Measurements from ENCODE around the gene TBRG1.
A peak's percentile ranks its signal among the peaks of the same experiment; 100 is the strongest.

TBRG1 gene

DNA sequence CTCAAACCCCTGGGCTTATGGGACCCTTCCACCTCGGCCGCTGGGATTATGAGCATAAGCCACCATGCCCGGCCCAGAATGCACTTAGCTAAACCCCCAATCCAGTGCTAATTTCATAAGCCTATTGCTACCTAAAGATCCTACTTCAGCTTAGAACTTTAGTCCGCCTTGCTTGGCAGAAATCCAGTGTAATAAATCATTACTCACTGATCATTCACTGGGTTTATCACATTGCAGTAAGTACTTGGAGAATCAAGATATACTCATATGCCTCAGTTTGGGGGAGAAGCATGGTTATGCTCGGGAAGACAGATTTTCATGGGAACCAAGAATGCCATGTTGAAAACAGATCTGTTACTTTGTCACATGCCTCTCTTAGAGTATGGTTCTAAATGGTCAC is 3.8 kb upstream of the TBRG1 start:
- no peak for DNase-seq (ENCODE audit: low spot score)

DNA sequence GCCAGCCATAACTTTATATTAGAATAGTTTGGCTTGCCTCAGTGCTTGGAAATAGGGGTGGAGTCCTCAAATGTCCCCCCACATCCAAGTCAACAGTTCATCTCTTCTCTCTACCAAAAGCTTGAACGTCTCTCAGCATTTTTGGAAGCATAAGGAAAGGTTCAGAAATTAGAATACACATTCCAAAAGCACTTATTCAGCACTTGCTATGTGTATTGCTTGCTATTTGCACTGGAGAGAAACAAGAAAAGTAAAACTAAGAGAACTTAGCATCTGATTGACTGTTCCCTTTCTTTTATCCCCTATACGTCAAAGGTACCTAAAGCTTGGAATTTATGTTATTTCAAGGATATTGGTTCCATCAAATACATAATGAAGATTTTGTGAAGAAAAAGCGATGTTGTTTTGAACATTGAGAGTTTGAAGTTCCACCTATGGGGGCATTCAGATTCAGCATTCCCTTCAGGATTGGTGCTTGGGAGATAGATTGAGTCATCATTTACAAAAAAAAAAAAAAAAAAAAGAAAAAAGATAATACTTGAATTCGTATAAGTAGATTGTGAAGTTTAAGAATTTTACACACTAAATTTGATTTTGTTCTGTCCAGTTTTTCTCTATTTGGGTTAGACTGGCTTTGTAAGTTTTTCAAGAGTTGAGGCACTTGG is 1.3 kb downstream of the TBRG1 start:
- DNase-seq (ENCODE audit: low spot score): no peak

DNA sequence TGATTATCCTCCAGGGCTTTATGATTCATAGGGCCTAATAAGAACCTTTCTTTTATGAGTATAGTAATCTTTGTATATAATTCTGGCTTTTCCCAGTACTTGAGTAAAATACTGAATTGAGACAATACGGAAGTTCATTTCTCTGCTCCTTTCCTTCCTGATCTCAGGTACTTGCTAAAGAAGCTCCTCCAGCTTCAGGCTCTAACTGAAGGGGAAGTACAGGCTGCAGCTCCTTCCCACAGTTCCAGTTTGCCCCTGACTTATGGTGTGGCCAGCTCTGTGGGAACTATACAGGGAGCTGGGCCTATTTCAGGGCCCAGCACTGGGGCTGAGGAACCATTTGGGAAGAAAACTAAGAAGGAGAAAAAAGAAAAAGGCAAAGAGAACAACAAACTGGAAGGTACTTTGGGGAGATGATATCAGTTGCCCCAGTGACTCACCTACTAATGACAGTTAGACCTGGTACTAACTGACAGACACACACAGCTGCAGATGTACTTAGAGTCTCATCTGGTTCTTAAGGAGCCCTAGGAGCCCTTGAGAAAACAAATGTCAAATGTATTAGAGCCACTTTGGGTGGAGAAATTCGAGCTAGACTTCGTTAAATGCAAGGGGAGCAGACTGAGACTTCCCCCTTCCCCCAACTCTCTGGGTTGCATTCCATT is 3.0 kb downstream of the TBRG1 start:
- no peak for DNase-seq (ENCODE audit: low spot score)

DNA sequence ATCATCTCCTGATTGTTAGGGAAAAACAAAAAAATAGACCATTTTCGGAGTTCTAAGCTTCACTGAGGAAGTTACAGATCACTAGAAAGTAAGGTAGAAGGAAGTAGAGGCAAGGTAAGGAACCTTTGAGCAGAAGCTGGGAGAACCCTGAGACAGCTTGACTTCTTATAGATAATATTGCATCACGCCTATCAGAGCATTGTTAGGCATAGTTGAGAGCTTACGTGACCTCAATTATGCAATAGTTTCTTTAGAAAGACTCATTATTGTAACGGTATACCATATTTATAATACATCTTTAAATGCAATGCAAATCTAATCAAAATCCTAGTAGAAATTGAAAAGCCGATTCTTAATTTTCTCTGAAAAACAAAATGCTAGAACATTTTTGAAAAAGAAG is 4.9 kb downstream of the TBRG1 start:
- no peak for DNase-seq (ENCODE audit: low spot score)

DNA sequence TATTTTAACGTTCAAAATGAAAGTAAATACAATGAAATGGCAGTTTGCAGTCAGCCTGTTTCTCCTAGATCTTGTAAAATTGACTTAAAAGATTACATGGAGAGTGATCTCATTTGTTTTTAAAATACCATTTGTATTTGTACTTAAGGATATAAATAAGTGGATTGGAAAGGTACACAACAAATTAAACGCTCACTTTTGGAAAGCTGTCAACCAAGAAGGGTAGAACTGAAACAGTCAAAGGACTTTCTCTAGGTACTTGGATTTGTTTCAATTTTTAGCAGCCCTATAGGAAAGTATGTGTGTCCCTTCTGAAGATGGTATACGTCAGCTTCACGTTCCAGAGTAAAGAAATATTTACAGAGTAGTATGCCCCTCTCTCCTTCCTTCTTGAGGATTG is 7.3 kb downstream of the TBRG1 start:
- no peak for DNase-seq (ENCODE audit: low spot score)

DNA sequence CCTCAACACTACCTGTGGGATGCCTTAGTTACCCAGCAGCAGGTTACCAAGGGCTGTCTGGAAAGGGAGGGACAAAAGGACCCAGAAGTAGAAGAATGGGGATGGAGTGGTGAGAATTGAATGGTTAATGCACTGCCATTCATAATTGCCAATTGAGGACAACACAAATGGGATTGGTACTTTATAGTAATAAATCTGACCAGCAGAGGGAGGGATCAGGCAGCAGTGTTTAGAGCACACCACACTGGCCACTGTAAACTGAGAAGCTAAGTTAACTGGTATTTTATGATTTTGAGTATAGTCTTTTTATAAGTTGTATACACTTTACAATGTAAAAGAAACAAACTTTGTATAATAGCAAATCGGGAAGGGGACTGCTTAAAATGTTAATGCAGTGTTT is 10.7 kb downstream of the TBRG1 start:
- DNase-seq (ENCODE audit: low spot score): no peak

DNA sequence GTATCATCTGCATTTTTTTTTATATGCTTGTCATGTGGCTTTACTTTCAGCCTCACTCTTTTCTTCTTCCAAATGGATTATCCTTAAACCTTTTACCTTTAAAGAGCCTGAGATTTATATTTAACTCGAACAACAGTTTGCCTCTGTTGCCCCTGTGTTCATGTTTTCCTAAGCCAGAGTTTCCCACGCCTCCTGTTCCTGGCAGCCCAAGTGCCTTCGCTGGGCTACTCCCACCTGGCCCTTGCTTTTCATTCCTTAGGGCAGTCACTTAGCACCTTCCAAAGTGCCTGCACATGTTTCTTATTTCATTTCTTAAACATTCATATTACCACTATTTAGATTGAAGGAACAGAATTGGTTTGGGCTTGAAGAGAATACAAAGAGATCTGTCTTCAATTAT is 13.3 kb downstream of the TBRG1 start:
- no peak for DNase-seq (ENCODE audit: low spot score)

DNA sequence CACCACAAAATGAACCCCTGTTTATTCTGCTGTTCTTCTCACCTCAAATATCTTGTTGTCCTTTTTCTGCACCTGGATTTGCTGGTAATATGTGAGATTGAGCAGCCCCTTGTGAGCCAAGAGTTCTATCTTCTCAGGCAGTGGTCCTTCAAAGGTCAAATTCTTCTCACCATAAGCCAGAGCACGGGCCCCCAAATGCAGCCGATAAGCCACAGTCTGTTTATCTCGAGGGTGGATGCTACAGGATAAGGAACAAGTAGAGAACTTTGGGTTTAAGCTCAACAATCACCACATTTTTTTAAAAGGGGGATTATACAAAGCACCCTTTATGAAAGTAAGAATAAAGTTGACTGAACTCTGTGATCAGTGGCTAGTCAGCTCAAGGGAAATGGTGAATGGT is 15.8 kb downstream of the TBRG1 start:
- DNase-seq (ENCODE audit: low spot score): no peak

DNA sequence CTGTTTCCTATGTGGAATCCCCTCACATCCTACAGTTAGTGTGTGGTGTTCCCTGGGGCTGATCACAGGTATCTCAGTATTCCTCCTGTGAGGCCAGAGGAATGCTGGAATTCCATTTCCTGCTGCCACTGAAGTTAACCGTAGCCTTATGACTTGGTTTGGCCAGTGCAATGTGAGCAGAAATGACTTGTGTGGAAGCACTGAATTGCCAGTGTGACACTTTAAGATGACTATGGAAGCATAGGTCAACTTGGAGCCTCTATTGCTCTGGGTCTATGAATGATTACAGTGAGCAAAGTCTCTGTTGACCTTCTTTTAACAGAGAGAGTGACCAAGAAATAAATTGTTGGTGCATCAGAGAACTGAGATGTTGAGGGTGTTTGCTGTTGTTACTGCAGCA is 16.5 kb downstream of the TBRG1 start:
- no peak for DNase-seq (ENCODE audit: low spot score)

DNA sequence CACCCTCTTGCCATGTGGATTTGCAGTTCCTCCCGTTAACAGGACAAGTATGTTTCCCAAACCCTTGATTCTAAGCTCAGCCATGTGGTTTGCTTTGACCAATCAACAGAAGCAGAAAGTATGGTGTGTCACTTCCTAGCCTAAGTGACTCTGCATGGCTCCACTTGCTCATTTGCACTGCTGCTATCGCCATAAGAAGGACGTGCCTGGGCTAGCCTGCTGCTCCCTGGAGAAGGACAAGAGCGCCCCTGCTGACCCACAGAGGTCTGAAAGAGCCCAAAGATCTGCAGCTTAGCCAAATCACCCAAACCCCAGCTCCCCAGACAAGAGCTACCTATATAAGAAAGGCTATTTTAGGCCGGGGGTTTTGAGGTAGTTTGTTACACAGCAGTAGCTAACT is 18.0 kb downstream of the TBRG1 start:
- no peak for DNase-seq (ENCODE audit: low spot score)

DNA sequence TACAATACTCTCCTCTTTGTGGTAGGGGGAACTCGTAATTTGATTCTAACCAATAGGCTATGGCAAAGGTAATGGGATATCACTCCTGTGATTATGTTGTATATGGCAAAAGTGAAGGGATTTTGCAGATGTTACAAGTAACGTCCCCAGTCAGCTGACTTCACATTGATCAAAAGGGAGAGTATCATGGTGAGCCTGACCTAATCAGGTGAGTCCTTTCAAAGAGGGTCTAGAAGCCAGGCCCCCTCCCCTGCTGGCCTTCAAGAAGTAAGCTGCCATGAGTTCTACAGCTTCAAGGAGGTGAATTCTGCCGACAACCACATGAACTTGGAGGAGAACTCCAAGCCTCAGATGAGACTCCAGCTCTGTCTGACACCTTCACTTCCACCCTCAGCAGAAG is 20.0 kb downstream of the TBRG1 start:
- no peak for DNase-seq (ENCODE audit: low spot score)

DNA sequence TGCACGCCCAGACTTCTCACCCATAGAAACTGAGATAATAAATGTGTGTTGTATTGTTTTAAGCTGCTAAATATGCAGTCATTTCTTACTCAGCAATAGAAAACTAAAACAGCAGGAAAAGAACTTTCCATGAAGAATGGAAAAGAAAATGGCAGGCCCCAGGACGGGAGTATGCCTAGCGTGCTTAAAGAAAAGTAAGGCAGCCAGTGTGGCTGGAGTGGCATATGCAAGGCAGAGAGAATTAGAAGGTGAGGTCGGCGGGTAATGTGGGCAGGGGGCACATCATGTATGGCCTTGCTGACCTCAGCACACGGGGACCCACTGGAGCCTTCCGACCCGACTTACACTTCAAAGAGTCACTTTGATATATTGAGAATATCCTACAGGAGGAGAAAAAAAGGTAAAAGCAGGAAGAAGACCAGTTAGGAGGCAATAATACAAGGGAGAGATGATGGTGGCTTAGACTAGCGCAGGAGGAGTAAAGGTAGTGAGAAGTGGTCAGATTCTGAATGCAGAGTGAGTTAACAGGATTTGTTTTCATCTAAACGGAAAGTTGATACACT is 20.5 kb downstream of the TBRG1 start:
- no peak for DNase-seq (ENCODE audit: low spot score)

DNA sequence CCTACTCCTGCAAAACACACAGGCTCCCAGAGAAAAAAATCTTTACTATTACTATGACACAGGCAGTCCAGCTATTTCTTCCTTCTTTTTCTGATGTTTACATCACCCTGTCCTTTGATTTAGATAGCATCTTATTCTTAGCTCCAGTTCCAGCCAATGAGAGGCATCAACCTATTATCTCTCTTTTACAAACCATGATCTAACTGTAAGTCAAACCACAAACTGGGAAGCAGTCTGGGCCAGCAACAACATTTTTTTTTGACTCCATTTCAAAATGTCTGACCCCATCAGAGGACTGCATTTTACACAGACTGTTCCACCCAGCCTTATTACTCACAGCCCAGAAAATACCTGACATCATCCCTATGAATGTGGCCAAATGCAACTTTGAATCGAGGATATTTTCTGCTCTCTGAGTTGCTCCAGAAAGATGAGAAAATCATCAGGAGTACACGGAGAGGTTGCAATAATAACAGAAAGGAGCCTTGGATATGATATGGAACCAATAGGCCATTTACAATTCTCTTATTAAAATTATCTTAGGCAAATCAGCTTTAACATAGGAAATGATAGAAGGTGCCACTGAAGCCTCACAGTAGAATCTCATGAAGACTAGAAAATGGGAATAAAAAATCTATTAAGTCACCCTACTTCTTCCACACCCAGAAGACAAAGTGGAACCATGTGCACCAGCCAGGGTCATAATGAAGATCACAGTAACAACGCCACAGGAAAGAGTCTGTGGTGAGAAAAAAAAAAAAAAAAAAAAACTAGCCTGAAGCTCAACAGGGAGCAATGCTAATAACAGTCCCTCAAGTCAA is 21.2 kb downstream of the TBRG1 start:
- DNase-seq (ENCODE audit: low spot score): no peak

DNA sequence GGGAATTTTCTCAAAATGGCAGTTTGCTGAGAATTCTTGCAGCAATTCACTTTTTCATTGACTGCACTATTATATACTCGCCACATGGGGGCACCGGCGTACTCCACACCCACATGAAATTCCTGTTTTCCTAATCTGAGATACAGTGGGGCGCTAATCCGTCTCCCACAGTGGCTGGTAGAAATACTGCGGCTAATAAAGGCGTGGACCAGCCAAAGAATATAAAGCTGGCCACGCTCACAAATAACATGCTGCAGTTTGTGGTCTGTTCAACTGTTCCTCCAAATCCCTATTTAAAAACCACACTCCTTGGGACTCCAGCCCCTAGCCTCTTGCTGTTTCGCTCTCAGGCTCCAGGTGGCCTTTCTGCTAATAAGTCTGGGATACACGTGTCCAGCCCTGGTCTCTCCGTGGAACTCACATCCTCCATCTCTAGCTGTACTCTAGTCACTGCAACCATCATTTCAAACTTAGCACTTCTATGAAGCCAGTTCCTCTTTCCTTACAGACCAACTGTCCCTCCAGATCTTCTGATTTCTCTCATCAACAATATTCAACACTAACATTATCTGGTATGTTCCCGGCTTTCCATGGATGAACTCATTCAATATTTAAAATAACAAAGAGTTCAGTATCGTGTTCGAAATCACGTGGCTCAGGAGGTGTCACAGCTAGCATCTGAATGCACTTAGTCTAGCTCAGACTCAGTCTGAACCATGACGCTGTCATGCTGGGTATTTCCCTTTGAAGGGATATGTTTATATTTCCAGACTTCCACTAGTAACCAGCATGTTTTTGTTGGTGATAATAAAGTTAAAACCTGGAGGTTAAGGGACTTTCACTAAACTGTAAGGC is 22.0 kb downstream of the TBRG1 start:
- DNase-seq (ENCODE audit: low spot score): peak; percentile 32

DNA sequence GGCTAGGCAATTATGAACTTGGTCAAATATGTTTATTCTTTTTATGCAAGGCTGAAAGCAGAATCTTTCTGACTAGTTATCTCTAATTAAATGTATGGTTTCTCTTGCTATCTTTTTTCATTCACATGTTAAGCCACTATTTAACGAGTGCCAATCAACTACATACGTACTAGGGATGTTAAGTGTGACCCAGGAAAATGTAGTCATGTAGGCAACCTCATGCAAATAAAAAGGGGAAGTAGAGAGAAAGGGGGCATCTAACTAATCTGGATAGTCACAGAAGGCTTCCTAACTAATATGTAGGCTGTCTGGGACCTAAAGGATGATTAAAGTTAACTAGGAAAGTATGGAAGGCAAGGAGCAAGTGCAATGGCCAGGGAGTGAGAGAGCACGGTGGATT is 23.5 kb downstream of the TBRG1 start:
- no peak for DNase-seq (ENCODE audit: low spot score)

DNA sequence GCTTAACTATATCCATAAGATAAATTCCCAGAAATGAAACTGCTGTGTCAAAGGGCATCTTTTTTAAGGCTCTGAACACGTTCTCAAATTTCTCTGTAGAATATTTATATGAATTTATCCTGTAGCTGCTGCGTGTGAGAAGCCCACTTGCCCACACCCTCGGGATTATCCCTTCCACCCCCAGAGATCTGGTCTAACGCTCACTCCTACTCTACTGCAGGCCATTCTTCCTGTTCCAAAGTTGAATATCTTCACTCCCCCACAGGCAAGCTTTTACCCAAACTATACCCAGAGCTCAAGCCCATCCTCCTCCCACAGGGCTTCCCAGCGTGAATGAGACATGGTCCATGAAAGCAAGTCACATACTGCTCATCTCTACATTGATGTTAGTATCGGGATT is 25.9 kb downstream of the TBRG1 start:
- no peak for DNase-seq (ENCODE audit: low spot score)

DNA sequence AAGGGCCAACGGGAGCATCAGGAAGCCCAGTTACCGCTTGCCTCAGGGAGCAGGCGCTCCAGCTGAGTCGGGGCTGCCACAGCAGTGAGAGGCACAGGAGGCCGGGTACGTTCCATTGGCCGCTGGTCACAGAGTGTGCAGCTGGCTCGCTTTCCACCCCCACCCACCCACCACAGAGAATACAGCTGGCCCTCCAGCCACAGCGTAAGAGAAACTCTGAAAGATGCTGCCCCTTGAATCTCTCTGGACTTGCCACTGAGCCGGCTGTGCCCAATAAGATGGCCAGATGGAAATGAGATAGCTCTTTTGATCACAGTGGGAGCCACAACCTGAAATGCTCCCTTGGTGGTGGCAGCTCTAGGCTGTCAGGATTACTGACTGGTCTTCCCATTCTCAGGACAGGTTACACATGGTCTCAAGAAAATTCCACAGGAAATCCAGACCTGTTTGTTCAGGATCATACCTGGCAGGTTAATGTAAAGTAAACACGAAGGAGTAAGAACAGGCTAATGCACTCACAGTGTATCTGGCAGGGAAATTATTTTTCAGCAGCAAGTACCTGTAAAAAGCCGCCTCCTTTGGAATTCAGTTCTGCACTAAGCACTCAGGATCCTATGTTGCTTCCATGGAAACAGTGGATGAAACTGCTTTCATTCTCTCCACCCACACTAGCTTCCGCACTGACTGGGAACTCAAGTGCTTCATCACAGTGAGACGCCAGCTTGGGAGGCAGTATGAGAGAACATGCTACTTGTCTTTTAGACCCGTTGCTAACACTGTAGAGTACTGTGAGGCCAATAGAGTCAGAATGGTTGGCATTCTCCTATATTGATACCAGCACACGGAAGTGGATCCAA is 34.3 kb downstream of the TBRG1 start:
- no peak for DNase-seq (ENCODE audit: low spot score)

DNA sequence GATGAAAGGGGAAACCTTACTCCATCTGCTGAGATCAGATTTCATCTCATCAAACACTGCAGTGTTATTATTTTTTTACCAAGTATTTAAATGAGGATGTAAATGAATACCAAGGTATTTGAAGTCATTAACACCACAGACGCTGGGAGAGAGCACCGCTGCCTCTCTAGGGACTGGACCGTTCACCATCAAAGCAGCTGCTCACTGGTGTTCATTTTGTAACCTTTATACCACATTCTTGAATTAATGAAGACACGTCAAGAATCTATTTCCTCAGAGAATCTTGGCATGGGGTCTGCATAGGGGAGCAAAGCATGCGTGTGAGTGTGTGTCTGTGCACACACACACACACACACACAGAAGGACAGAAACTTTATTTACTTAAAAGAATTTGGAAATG is 35.2 kb downstream of the TBRG1 start:
- no peak for DNase-seq (ENCODE audit: low spot score)

DNA sequence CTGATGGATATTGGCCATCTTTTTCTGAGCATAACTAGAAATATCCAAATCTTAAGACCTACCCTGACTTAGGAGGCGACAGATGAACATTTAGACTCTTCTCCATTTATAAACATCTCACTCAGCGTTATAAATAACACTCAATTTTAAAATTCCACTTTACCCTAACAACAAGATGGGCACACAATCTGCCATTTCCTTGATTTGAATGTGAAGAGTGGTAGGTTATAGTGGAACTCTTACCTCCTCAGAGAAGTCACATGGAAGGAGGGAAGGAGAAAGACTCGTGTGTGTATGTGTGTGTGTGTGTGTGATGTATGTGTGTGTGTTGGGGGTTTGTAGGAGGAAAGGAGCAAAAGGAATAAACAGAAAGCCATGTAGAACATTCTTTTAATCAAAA is 35.8 kb downstream of the TBRG1 start:
- DNase-seq (ENCODE audit: low spot score): no peak

DNA sequence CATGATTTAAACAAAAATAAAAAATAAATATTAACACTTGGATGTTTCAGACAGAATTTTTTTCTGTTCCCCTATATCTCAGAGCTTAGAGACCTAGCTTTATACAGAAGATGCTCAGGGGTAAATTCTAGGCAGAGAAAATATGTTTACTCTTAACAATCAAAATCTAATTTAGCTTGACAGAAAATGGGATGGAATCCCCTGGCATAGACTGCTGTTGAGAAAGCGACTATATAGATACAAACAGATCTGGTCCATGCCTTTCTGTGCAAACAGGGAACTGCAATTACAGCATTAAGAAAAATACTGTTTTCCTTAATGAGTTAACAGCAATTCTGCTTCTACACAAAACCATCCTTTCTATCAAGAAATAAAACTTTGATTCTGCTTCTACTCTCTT is 36.3 kb downstream of the TBRG1 start:
- DNase-seq (ENCODE audit: low spot score): no peak

DNA sequence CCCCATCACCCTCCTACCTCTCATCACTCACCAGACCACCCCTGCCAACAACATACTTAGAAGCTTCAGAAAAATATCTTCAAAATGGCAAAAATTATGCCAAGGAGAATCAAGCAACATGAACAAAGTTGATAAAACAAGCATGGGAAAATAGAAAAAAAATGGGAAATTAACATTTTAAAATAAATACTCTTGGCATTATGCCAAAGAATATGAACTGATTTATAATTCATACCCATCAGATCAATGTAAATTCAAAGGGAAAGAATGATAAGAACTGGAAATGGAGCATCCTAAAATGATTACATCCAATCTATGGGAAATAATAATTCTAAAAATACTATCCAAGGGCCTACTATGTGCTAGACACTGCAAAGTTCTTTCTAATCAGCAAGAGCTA is 38.9 kb downstream of the TBRG1 start:
- DNase-seq (ENCODE audit: low spot score): no peak
